Measurements from ENCODE around the gene AUTS2.
"Not testable (repeated sequence)": the region's sequence is repeated elsewhere in the genome, so short reads cannot be mapped to it uniquely, and the experiment has no call there.

The AUTS2 gene

DNA sequence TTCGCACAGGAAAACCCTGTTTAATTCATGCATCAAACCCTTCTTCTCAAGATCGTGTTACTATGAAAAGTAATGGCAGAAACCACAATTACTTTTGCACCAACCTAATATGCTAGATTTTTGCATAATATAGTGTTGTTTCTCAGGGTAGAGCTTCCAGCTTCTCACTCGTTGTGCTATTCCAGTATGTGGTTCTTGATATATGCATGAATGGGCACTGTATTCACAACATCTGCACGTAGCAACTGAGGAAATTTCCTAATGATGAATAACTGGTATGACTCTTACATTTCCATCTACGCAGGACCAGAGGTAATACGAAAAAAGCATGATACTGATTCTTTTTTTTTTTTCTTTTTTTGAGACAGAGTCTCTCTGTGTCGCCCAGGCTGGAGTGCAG is 1207.1 kb downstream of the AUTS2 start:
- H3K9me3 Mint-ChIP-seq = peaks cover 16% of the 10 kb centered on the region
- peaks cover 2% of the 10 kb centered on the region for H3K36me3 Mint-ChIP-seq (ENCODE audit: insufficient read depth)
- H3K4me3 Mint-ChIP-seq = no peak overlapping the region
- peaks cover 31% of the 10 kb centered on the region for H3K27me3 Mint-ChIP-seq
- H3K4me1 Mint-ChIP-seq = no peaks in the 10 kb centered on the region
- ATAC-seq (replicated peaks; ENCODE audit: extremely low read depth, poor library complexity, severe bottlenecking) (no peak), DNase-seq (ENCODE audit: low spot score in 2 of 2) (no peak)
- H3K27ac Mint-ChIP-seq (ENCODE audit: low read depth) = no peak overlapping the region

DNA sequence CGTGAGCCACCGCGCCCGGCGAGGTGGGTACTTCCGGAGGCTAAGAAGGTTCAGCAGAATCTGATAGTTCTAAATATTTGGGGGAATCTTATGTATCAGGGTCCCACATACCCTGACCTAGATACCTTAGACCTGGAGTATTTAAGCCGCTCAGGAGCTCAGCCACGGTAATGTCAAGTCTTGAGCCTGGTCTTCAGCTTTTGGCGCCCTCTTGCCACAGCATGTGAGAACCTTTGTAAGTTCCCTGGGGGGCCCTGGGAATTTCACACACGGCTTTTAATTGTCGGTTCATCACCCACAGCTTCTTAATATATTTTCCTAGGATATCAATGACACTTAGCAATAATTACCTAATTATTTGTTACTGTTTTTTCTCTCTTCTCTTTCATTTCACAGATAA is 1209.4 kb downstream of the AUTS2 start:
- Mint-ChIP-seq H3K4me1 (no peaks in the 10 kb centered on the region), H3K27me3 (peaks cover 46% of the 10 kb centered on the region), H3K9me3 (peaks cover 6% of the 10 kb centered on the region), H3K4me3 (no peak overlapping the region), H3K36me3 (ENCODE audit: insufficient read depth) (no peaks in the 10 kb centered on the region), H3K27ac (ENCODE audit: low read depth) (no peak overlapping the region)
- DNase-seq (ENCODE audit: low spot score in 2 of 2) (no peak), ATAC-seq (replicated peaks; ENCODE audit: extremely low read depth, poor library complexity, severe bottlenecking) (no peak)

DNA sequence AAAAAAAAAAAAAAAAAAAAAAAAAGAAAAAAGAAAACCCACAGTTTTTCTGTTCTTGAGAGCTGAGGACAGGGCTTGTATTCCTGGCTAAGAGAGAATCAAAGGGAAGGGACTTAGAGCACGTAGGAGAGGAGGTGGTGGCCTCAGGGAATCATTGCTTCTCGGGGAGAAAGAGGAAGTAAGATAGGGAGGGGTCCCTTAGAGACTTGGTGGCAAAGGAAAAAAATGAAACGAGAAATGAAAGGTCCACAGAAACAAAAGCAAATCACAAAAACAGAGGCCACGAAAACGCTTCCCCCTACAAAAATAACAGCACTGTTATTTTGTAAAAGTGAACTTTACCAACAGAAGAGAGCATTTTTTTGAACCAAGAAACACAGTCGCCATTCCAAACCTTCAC is 1210.6 kb downstream of the AUTS2 start:
- Mint-ChIP-seq H3K27ac (ENCODE audit: low read depth) (no peak overlapping the region), H3K27me3 (peaks cover 34% of the 10 kb centered on the region), H3K36me3 (ENCODE audit: insufficient read depth) (no peaks in the 10 kb centered on the region), H3K9me3 (no peaks in the 10 kb centered on the region), H3K4me1 (no peaks in the 10 kb centered on the region), H3K4me3 (no peak overlapping the region)
- no peak for ATAC-seq (replicated peaks; ENCODE audit: extremely low read depth, poor library complexity, severe bottlenecking)
- DNase-seq (ENCODE audit: low spot score in 2 of 2) = no peak

DNA sequence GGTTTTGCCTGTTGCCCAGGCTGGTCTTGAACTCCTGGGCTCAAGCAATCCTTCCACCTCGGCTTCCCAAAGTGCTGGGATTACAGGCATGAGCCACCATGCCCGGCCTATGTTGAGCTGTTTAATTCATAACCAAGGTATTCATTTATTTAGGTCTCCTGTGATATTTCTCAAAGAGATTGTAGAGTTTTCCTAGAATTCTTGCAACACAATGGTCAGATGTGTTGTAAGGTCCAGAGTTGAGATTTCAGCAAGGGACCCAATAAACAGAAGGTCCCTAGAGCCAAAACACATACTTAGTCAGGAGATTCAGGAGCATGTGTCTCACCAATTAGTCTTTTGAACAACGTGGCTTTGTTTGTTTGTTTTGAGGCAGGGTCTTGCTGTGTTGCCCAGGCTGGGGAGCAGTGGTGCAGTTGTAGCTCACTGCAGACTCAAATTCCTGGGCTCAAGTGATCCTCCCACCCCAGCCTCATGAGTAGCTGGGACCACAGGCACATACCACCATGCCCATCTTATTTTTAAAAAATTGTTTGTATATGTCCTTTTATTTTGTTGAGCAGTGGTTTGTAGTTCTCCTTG is 1212.4 kb downstream of the AUTS2 start:
- ATAC-seq (replicated peaks; ENCODE audit: extremely low read depth, poor library complexity, severe bottlenecking) (no peak), DNase-seq (ENCODE audit: low spot score in 2 of 2) (no peak)
- Mint-ChIP-seq H3K27ac (ENCODE audit: low read depth) (no peak overlapping the region), H3K27me3 (peaks cover 51% of the 10 kb centered on the region), H3K4me1 (no peaks in the 10 kb centered on the region), H3K36me3 (ENCODE audit: insufficient read depth) (no peaks in the 10 kb centered on the region), H3K9me3 (no peaks in the 10 kb centered on the region), H3K4me3 (no peak overlapping the region)

DNA sequence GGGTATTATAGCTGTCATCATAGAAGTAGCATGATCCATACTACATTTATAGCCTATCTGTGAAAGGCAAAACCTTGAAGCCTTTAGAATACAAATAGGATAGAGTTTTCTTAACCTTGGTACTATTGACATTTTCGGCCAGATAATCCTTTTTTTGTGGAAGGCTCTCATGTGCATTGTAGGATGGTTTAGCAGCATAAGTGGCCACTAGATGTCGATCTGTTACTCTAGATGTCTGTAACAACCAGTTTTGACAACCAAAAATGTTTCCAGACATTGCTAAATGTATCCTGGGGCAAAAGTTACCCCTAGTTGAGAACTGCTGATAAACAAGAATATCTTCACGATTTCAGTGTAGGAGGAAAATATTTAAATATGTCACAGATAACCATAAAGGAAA is 1214.2 kb downstream of the AUTS2 start:
- no peak for ATAC-seq (replicated peaks; ENCODE audit: extremely low read depth, poor library complexity, severe bottlenecking)
- H3K9me3 Mint-ChIP-seq = peaks cover under 1% of the 10 kb centered on the region
- DNase-seq (ENCODE audit: low spot score in 2 of 2) = no peak
- H3K4me1 Mint-ChIP-seq = no peaks in the 10 kb centered on the region
- no peaks in the 10 kb centered on the region for H3K36me3 Mint-ChIP-seq (ENCODE audit: insufficient read depth)
- no peak overlapping the region for H3K27ac Mint-ChIP-seq (ENCODE audit: low read depth)
- H3K27me3 Mint-ChIP-seq = peaks cover 53% of the 10 kb centered on the region
- no peak overlapping the region for H3K4me3 Mint-ChIP-seq

DNA sequence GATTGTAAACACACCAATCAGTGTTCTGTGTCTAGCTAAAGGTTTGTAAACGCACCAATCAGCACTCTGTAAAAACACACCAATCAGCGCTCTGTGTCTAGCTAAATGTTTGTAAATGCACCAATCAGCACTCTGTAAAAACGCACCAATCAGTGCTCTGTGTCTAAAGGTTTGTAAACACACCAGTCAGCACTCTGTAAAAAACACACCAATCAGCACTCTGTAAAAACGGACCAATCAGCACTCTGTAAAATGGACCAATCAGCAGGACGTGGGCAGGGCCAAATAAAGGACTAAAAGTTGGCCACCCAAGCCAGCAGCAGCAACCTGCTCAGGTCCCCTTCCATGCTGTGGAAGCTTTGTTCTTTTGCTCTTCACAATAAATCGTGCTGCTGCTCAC is 1224.2 kb downstream of the AUTS2 start:
- not testable (repeated sequence) for DNase-seq (ENCODE audit: low spot score in 2 of 2); H3K9me3 Mint-ChIP-seq; ATAC-seq (replicated peaks; ENCODE audit: extremely low read depth, poor library complexity, severe bottlenecking); H3K4me3 Mint-ChIP-seq; H3K4me1 Mint-ChIP-seq; H3K36me3 Mint-ChIP-seq (ENCODE audit: insufficient read depth); H3K27ac Mint-ChIP-seq (ENCODE audit: low read depth)
- peaks cover 34% of the 10 kb centered on the region for H3K27me3 Mint-ChIP-seq

DNA sequence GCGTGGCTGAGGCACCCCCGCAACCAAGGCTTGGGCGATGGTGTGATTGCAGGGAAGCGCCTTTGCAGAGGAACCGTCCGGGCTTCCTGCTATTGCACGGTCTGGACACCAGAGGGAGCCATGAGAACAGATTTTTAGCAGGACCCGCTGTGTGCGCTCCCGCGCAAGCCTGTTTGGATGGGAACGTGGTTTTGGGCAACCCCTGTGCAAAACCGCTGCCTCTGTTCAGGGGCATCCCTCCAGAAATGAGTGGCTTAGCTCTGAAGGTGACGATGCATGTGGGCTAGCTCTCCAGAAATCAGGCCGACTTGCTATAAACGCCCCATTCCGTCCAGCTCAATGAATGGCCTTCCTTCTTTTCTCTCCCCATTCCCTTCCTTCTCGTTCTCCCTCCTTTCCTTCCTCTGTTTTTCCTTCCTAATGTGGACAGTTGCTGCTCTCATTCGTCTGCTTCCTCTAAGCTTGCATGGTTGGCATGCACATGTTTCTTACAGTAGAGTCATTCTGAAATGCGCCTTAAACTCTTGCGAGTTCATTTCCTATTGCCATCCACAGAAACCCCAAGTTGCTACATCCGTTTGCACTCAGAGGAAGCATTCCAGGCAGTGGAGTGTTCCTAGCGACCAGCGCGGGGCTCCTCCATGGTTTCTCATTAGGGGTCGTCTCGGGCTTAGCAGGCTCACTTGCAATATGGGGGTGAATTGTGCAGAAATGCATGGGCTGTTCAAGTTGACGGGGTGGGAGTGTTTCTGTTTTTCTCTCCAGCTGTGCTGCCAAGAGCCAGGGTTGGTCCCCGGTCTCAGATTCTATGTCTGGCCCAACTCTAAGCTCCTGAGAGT is 1231.2 kb downstream of the AUTS2 start:
- Mint-ChIP-seq H3K27me3 (peaks cover 16% of the 10 kb centered on the region), H3K27ac (ENCODE audit: low read depth) (no peak overlapping the region), H3K9me3 (no peaks in the 10 kb centered on the region), H3K4me3 (peak overlapping the region; percentile 44), H3K36me3 (ENCODE audit: insufficient read depth) (no peaks in the 10 kb centered on the region), H3K4me1 (peaks cover 15% of the 10 kb centered on the region)
- ATAC-seq (replicated peaks; ENCODE audit: extremely low read depth, poor library complexity, severe bottlenecking) (peak; percentile 60), DNase-seq (ENCODE audit: low spot score in 2 of 2) (peak; percentile 33 to 41)

DNA sequence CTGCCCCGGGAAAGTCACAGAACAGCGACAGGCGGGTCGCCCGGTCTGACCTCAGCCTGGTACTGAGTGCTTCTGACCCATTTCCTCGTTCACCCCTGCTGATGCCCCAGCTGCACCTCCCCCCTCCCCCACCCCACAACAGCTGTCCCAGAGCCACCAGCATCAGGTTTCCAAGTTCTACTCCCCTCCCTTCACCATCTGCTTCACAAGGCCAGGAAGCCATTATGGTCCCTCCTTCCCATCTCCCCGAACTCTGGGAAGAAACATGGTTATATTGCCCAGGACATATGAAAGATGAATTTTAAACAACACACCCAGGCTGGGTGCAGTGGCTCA is 1231.8 kb downstream of the AUTS2 start:
- DNase-seq (ENCODE audit: low spot score in 2 of 2) (no peak), ATAC-seq (replicated peaks; ENCODE audit: extremely low read depth, poor library complexity, severe bottlenecking) (no peak)
- Mint-ChIP-seq H3K4me3 (no peak overlapping the region), H3K27ac (ENCODE audit: low read depth) (no peak overlapping the region), H3K4me1 (peaks cover 15% of the 10 kb centered on the region), H3K27me3 (peaks cover 18% of the 10 kb centered on the region), H3K9me3 (no peaks in the 10 kb centered on the region), H3K36me3 (ENCODE audit: insufficient read depth) (no peaks in the 10 kb centered on the region)

DNA sequence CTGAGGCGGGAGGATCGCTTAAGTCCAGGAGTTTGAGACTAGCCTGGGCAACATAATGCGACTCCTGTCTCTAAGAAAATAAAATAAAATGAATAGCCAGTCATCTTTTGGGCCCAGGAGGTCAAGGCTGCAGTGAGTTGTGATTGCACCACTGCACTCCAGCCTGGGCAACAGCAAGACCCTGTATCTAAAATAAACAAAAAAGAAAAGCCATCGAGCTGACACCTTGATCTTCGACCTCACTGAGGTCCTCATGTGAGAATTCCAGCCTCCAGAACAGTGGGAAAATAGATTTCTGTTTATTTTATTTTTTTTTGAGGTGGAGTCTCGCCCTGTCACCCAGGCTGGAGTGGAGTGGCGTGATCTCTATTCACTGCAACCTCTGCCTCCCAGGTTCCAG is 1232.2 kb downstream of the AUTS2 start:
- H3K27ac Mint-ChIP-seq (ENCODE audit: low read depth) = no peak overlapping the region
- ATAC-seq (replicated peaks; ENCODE audit: extremely low read depth, poor library complexity, severe bottlenecking) (no peak), DNase-seq (ENCODE audit: low spot score in 2 of 2) (no peak)
- H3K36me3 Mint-ChIP-seq (ENCODE audit: insufficient read depth) = no peaks in the 10 kb centered on the region
- no peak overlapping the region for H3K4me3 Mint-ChIP-seq
- H3K4me1 Mint-ChIP-seq = peaks cover 15% of the 10 kb centered on the region
- H3K27me3 Mint-ChIP-seq = peaks cover 22% of the 10 kb centered on the region
- no peaks in the 10 kb centered on the region for H3K9me3 Mint-ChIP-seq

DNA sequence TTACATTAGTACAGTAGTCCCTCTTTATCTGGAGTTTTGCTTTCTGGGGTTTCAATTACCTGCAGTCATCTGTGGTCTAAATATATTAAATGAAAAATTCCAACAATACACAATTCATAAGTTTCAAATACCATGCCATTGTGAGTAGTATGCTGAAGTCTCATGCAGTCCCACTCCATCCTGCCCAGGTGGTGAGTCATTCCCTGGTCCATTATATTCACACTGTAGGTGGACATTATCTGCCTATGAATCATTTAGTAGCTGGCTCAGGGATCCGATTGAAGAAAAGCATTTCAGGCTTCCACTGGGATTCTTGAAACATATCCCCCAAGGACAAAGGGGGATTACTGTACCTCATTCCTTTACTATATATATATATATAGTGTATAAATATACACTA is 1235.5 kb downstream of the AUTS2 start:
- H3K27me3 Mint-ChIP-seq = peaks cover 48% of the 10 kb centered on the region
- H3K4me1 Mint-ChIP-seq = peaks cover 15% of the 10 kb centered on the region
- DNase-seq (ENCODE audit: low spot score in 2 of 2) (no peak), ATAC-seq (replicated peaks; ENCODE audit: extremely low read depth, poor library complexity, severe bottlenecking) (no peak)
- no peaks in the 10 kb centered on the region for H3K9me3 Mint-ChIP-seq
- H3K36me3 Mint-ChIP-seq (ENCODE audit: insufficient read depth) = no peaks in the 10 kb centered on the region
- H3K4me3 Mint-ChIP-seq = no peak overlapping the region
- no peak overlapping the region for H3K27ac Mint-ChIP-seq (ENCODE audit: low read depth)

DNA sequence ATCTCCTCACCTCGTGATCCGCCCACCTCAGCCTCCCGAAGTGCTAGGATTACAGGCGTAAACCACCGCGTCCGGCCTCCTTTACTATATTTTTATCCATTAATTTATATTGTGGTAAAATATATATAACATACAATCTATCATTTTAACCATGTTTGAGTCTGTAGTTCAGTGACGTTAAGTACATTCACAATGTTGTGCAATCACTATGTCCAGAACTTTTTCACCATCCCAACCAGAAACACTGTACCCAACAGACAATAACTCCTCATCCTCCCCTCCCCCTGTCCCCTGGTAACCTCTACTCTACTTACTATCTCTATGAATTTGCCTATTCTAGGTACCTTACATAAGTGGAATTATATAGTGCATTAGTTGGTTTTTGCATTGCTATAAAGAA is 1236.1 kb downstream of the AUTS2 start:
- Mint-ChIP-seq H3K4me3 (no peak overlapping the region), H3K9me3 (no peaks in the 10 kb centered on the region), H3K27ac (ENCODE audit: low read depth) (no peak overlapping the region), H3K4me1 (peaks cover 9% of the 10 kb centered on the region), H3K36me3 (ENCODE audit: insufficient read depth) (no peaks in the 10 kb centered on the region), H3K27me3 (peaks cover 43% of the 10 kb centered on the region)
- DNase-seq (ENCODE audit: low spot score in 2 of 2) = no peak
- no peak for ATAC-seq (replicated peaks; ENCODE audit: extremely low read depth, poor library complexity, severe bottlenecking)

DNA sequence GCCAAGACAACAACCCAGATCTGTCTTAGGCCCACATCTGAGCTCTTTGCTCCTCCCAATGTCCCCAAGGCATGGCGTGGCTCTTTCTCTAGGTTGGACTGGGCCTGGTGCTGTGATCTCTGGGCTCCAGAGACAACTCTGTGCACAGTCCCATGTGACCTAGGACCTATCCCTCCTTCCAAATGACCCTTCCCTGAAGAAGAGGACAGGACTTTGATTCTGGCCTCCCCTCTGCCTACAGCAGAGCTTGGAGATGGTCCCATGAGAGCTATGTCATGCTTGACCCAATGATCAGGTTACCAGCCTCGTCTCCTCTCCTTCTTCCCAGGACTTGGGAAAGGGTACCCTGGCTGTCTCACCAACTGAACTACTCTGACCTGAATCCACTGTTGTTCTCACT is 1237.4 kb downstream of the AUTS2 start:
- ATAC-seq (replicated peaks; ENCODE audit: extremely low read depth, poor library complexity, severe bottlenecking) (no peak), DNase-seq (ENCODE audit: low spot score in 2 of 2) (no peak)
- H3K9me3 Mint-ChIP-seq = no peaks in the 10 kb centered on the region
- no peaks in the 10 kb centered on the region for H3K36me3 Mint-ChIP-seq (ENCODE audit: insufficient read depth)
- peaks cover 33% of the 10 kb centered on the region for H3K27me3 Mint-ChIP-seq
- no peaks in the 10 kb centered on the region for H3K4me1 Mint-ChIP-seq
- H3K4me3 Mint-ChIP-seq = no peak overlapping the region
- H3K27ac Mint-ChIP-seq (ENCODE audit: low read depth) = no peak overlapping the region

DNA sequence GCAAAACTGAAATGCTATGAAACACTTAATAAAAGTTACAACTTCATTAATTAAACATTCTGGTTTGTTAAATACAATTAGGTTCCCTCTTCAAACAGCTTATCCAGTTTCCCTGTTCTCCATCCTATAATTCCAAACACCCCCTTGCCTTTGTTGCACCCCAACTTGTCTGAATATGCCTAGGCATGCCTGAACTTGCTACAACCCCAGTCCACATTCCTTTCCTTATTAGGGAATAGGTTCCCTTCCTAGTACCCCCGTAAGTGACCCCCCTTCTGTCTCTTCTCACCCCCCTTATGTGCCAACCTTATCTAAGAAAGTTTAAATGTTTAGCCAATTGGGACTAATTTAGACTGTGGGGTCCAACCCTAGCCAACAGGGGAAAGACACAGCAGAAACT is 1238.0 kb downstream of the AUTS2 start:
- ATAC-seq (replicated peaks; ENCODE audit: extremely low read depth, poor library complexity, severe bottlenecking) (no peak), DNase-seq (ENCODE audit: low spot score in 2 of 2) (no peak)
- Mint-ChIP-seq H3K27me3 (peaks cover 33% of the 10 kb centered on the region), H3K36me3 (ENCODE audit: insufficient read depth) (no peaks in the 10 kb centered on the region), H3K9me3 (no peaks in the 10 kb centered on the region), H3K4me3 (no peak overlapping the region), H3K27ac (ENCODE audit: low read depth) (no peak overlapping the region), H3K4me1 (no peaks in the 10 kb centered on the region)
